Gastroesophageal sphincter (tissue), 4 donors: ENCODE results near the gene GPD1. TPM values are rescaled to one million over a fixed set of nuclear protein-coding genes. Genes with fewer than 3 reads are reported as not detected.

Experiments
- ATAC-seq: fragments of 150-250 bp; one replicate; pipeline ENCODE4 v1.9.1; 2016; ENCODE audit warnings: mild to moderate bottlenecking, moderate library complexity
- H3K27ac ChIP-seq, 4 donors: fragments of 200-600 bp; sonication (generic) in 3 of 4; 1 replicate in 3 of 4; 2 replicates in 1 of 4; pipeline ENCODE4 v1.5.1; 2016 to 2019
- H3K27me3 ChIP-seq: fragments of 200-600 bp; sonication (generic); one replicate; pipeline ENCODE4 v1.5.1; 2019
- H3K36me3 ChIP-seq, 2 donors: fragments of 200-600 bp; sonication (generic); one replicate each; pipeline ENCODE4 v1.5.1; 2019; ENCODE audit warnings: control low read depth in 1 of 2
- H3K4me1 ChIP-seq, 3 donors: fragments of 200-600 bp; sonication (generic); 1 replicate in 2 of 3; 2 replicates in 1 of 3; pipeline ENCODE4 v1.5.1; 2016 to 2019; ENCODE audit warnings: control low read depth in 2 of 3
- H3K4me3 ChIP-seq, 2 donors: fragments of 200-600 bp; sonication (generic); one replicate each; pipeline ENCODE4 v1.5.1; 2019; ENCODE audit warnings: mild to moderate bottlenecking in 1 of 2, moderate library complexity in 1 of 2
- H3K9me3 ChIP-seq, 3 donors: fragments of 200-600 bp; sonication (generic); one replicate each; pipeline ENCODE4 v1.5.1; 2017 to 2019; ENCODE audit warnings: control low read depth in 2 of 3
- CTCF ChIP-seq, 4 experiments: fragments of 200-600 bp in 2 of 4; fragments of 450-650 bp in 2 of 4; sonication (generic) in 1 of 4; IDR thresholded peaks; one replicate each; pipeline ENCODE4 v1.5.1; 2017 to 2019; ENCODE audit warnings: antibody characterized with exemption in 4 of 4, mild to moderate bottlenecking in 2 of 4, moderate library complexity in 2 of 4
- EP300 ChIP-seq: sonication (generic); formaldehyde crosslinking; IDR thresholded peaks from one replicate; pipeline ENCODE4 v1.6.1; 2017; ENCODE audit warnings: antibody characterized with exemption, mild to moderate bottlenecking
- POLR2A ChIP-seq, 2 donors: fragments of 450-650 bp; IDR thresholded peaks; one replicate each; pipeline ENCODE4 v1.6.1; 2017; ENCODE audit warnings: antibody characterized with exemption in 2 of 2, mild to moderate bottlenecking in 2 of 2, moderate library complexity in 1 of 2
- POLR2AphosphoS5 ChIP-seq: sonication (generic); formaldehyde crosslinking; IDR thresholded peaks from one replicate; pipeline ENCODE4 v1.6.1; 2017; ENCODE audit warnings: antibody characterized with exemption
- WGBS, 2 donors: methylation state at CpG; one replicate each; pipeline ENCODE4 v1.1.5; 2018; ENCODE audit warnings: low coverage in 1 of 2; 5-methylcytosine and 5-hydroxymethylcytosine counted together
- total RNA-seq, 4 donors: library from RNA; depleted of rRNA; stranded (reverse); fragments of >200 nt; gene quantifications; one replicate each; pipeline ENCODE4 v1.1.0, GENCODE V29; 2016

The GPD1 gene
- total RNA-seq, 4 donors from 2014 or later: 0.08 to 49.5 (median 1.3) TPM

DNA sequence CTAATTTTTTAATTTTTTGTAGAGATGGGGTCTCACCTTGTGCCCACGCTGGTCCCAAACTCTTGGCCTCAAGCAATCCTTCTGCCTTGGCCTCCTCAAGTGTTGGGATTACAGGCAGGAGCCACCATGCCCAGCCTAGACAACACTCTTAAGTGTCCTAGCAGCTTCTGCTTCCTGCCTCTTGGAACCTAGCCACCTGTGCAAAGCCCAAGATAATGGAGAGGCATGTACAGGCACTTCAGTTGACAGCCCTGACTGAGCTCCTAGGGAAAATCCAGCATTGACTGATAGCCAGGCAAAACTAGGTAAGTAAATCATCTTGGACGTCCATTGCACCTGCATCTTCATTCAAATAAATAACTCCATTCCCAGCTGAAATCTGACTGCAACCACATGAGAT, 23.7 kb downstream of the GPD1 start:
- ATAC-seq: no peak
- Histone ChIP-seq H3K27me3 (no peaks in the 10 kb centered on the region), H3K4me3 (no peak overlapping the region), H3K36me3 (peaks cover 4 to 78% of the 10 kb centered on the region in 2 donors), H3K9me3 (no peaks in the 10 kb centered on the region), H3K27ac (no peak overlapping the region), H3K4me1 (peaks cover 0 to 28% (median under 1%) of the 10 kb centered on the region in 3 donors)
- TF ChIP-seq POLR2AphosphoS5: no peak
- no peak for TF ChIP-seq CTCF (IDR thresholded peaks at IDR 0.05)
- TF ChIP-seq POLR2A (IDR thresholded peaks at IDR 0.05): no peak
- no peak for TF ChIP-seq EP300
- WGBS, 2 donors: 55 to 75% methylated on average over 1 of the region's 2 CpGs

- Histone ChIP-seq H3K27ac (no peak overlapping the region), H3K4me3 (no peak overlapping the region), H3K27me3 (no peaks in the 10 kb centered on the region), H3K36me3 (peaks cover 4 to 79% of the 10 kb centered on the region in 2 donors), H3K4me1 (peaks cover 0 to 27% (median 5%) of the 10 kb centered on the region in 3 donors), H3K9me3 (no peaks in the 10 kb centered on the region)
- no peak for ATAC-seq
- TF ChIP-seq POLR2AphosphoS5 (no peak), CTCF (IDR thresholded peaks at IDR 0.05) (no peak), EP300 (no peak), POLR2A (IDR thresholded peaks at IDR 0.05) (no peak)
- 62 to 79% methylated on average over 4 of the region's 4 CpGs for WGBS, 2 donors
These were observed 25.5 kb downstream of the GPD1 start for GRCh38 chr12:50129290-50129689.

- H3K27me3 ChIP-seq: no peaks in the 10 kb centered on the region
- no peak for TF ChIP-seq POLR2A (IDR thresholded peaks at IDR 0.05)
- no peak for TF ChIP-seq POLR2AphosphoS5
- TF ChIP-seq EP300: no peak
- TF ChIP-seq CTCF (IDR thresholded peaks at IDR 0.05): peak in 3 of 4 experiments; percentile 55 to 63 (median 58)
- 39 to 54% methylated on average over 2 of the region's 2 CpGs for WGBS, 2 donors
- no peak overlapping the region for H3K4me3 ChIP-seq
- peaks cover 0 to 27% (median 5%) of the 10 kb centered on the region in 3 donors for H3K4me1 ChIP-seq
- peak overlapping the region in 1 of 4 donors; percentile 2 for H3K27ac ChIP-seq
- no peak for ATAC-seq
- H3K36me3 ChIP-seq: peaks cover 4 to 90% of the 10 kb centered on the region in 2 donors
- H3K9me3 ChIP-seq: no peaks in the 10 kb centered on the region
These were observed 28.8 kb downstream of the GPD1 start for GRCh38 chr12:50132505-50133135.

GRCh38 chr12:50142993-50143392, 39.2 kb downstream of the GPD1 start:
- ATAC-seq: no peak
- Histone ChIP-seq H3K27ac (no peak overlapping the region), H3K4me1 (no peaks in the 10 kb centered on the region), H3K36me3 (peaks cover 0 to 48% of the 10 kb centered on the region in 2 donors), H3K4me3 (no peak overlapping the region), H3K9me3 (no peaks in the 10 kb centered on the region), H3K27me3 (no peaks in the 10 kb centered on the region)
- WGBS, 2 donors: 90 to 96% methylated on average over 4 to 8 of the region's 8 CpGs
- TF ChIP-seq EP300 (no peak), CTCF (IDR thresholded peaks at IDR 0.05) (no peak), POLR2AphosphoS5 (no peak), POLR2A (IDR thresholded peaks at IDR 0.05) (no peak)

DNA sequence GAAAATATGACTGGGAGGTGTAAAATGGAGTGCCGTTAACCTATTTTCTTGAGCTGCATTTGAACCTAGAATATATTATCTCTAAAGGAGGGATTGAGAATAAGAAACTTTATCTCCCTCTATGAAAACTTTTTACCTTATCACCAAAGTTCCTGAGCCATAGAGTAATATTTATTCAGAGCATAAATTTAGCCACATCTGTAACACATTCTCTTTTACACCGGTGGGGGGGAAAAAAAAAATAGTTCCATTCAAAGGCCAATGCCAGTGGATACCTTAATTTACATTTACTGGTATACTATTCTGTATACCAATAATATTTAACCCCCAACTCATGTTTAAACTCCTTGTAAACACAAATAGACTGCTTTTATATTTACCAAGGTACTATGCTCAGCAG, 41.6 kb downstream of the GPD1 start:
- Histone ChIP-seq H3K27ac (no peak overlapping the region), H3K4me1 (peaks cover 0 to 6% (median 0%) of the 10 kb centered on the region in 3 donors), H3K27me3 (no peaks in the 10 kb centered on the region), H3K9me3 (no peaks in the 10 kb centered on the region), H3K36me3 (peaks cover 0 to 35% of the 10 kb centered on the region in 2 donors), H3K4me3 (no peak overlapping the region)
- WGBS, 2 donors: 54 to 65% methylated on average over 2 of the region's 2 CpGs
- ATAC-seq: no peak
- TF ChIP-seq EP300: no peak
